ENCODE results near the gene TRAF3IP1. TPM values are rescaled to one million over a fixed set of nuclear protein-coding genes. Genes with fewer than 3 reads are reported as not detected.

TRAF3IP1 gene
- polyA plus RNA-seq, 3 donors = 1.2 to 1.5 (median 1.5) TPM

DNA sequence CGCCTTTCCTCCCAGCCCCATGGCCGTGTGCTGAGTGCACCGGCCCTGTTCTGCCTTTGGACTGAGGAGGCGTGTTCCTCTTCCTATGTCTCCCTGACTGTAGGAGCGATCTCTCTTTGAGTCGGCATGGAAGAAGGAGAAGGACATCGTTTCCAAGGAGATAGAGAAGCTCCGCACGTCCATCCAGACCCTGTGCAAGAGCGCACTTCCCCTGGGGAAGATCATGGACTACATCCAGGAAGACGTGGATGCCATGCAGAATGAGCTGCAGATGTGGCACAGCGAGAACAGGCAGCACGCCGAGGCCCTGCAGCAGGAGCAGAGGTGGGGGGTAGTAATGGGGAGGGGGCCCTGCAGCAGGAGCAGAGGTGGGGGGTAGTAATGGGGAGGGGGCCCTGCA is 77.0 kb downstream of the TRAF3IP1 start:
- Histone ChIP-seq H2AFZ (ENCODE audit: insufficient read depth, low read depth, low read length, poor library complexity, severe bottlenecking) (no peak overlapping the region), H3K9me3 (replicated peaks in 1 of 2; ENCODE audit: control insufficient read depth in 1 of 2, insufficient read depth in 1 of 2, low read length in 2 of 2) (no peaks in the 10 kb centered on the region), H3K27me3 (ENCODE audit: control insufficient read depth in 2 of 2, insufficient read depth in 2 of 2, low read length in 2 of 2) (no peaks in the 10 kb centered on the region), H3K9ac (ENCODE audit: insufficient read depth, low read length, poor library complexity, severe bottlenecking) (no peak overlapping the region), H3K27ac (ENCODE audit: low read depth in 1 of 2, low read length in 2 of 2) (no peak overlapping the region), H3K4me2 (replicated peaks; ENCODE audit: extremely low read depth, low read length, poor library complexity, severe bottlenecking) (no peak overlapping the region), H3K4me3 (replicated peaks in 1 of 3; ENCODE audit: low read depth in 2 of 3, low read length in 3 of 3) (no peak overlapping the region), H3K36me3 (replicated peaks in 1 of 2; ENCODE audit: control insufficient read depth in 1 of 2, insufficient read depth in 2 of 2, low read length in 2 of 2) (no peaks in the 10 kb centered on the region), H4K20me1 (ENCODE audit: insufficient read depth, low read length) (no peaks in the 10 kb centered on the region), H3K4me1 (ENCODE audit: control insufficient read depth in 1 of 2, insufficient read depth in 2 of 2, low read length in 2 of 2) (peaks cover under 1% of the 10 kb centered on the region in 2 donors), H3K79me2 (ENCODE audit: insufficient read depth, low read length) (no peaks in the 10 kb centered on the region)
- Mint-ChIP-seq H3K36me3 (peaks cover 4 to 6% of the 10 kb centered on the region in 2 donors), H3K4me1 (peaks cover 6% of the 10 kb centered on the region), H3K27ac (no peak overlapping the region), H3K4me3 (no peak overlapping the region), H3K9me3 (peaks cover 0 to 4% (median 0%) of the 10 kb centered on the region in 7 donors), H3K27me3 (ENCODE audit: low read depth in 3 of 3) (peaks cover 0 to 6% (median 0%) of the 10 kb centered on the region in 3 donors)
- intact Hi-C loops (cut with micrococcal nuclease) = no loop called here
- no peak for TF ChIP-seq CTCF (IDR thresholded peaks at IDR 0.05)
- DNase-seq = no peak
- 94% methylated on average over 13 of the region's 14 CpGs for WGBS (ENCODE audit: insufficient coverage)

DNA sequence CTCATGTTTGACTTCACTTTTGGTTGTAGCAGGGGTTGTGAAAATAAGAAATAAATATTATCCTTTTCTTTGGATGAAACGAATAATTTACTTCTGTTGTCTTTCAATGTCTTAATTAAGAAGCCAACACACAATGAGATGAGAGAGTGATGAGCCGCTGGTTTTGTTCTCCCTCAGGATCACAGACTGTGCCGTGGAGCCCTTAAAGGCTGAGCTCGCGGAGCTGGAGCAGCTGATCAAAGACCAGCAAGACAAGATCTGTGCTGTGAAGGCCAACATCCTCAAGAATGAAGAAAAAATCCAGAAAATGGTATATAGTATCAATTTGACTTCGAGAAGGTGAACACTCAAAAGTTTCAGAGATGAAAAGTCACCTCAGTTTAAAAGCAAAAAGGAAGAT is 78.3 kb downstream of the TRAF3IP1 start:
- H3K79me2 ChIP-seq (ENCODE audit: insufficient read depth, low read length) = no peaks in the 10 kb centered on the region
- intact Hi-C loops (cut with micrococcal nuclease) = no loop called here
- TF ChIP-seq CTCF (IDR thresholded peaks at IDR 0.05) = no peak
- H3K9me3 ChIP-seq (replicated peaks in 1 of 2; ENCODE audit: control insufficient read depth in 1 of 2, insufficient read depth in 1 of 2, low read length in 2 of 2) = no peaks in the 10 kb centered on the region
- H3K27me3 Mint-ChIP-seq (ENCODE audit: low read depth in 3 of 3) = peaks cover 0 to 6% (median 0%) of the 10 kb centered on the region in 3 donors
- H3K4me2 ChIP-seq (replicated peaks; ENCODE audit: extremely low read depth, low read length, poor library complexity, severe bottlenecking) = no peak overlapping the region
- H3K4me3 Mint-ChIP-seq = no peak overlapping the region
- no peaks in the 10 kb centered on the region for H4K20me1 ChIP-seq (ENCODE audit: insufficient read depth, low read length)
- H3K27ac Mint-ChIP-seq = peak overlapping the region in 1 of 7 donors; percentile 59
- no peak overlapping the region for H3K9ac ChIP-seq (ENCODE audit: insufficient read depth, low read length, poor library complexity, severe bottlenecking)
- H3K27me3 ChIP-seq (ENCODE audit: control insufficient read depth in 2 of 2, insufficient read depth in 2 of 2, low read length in 2 of 2) = no peaks in the 10 kb centered on the region
- H3K4me3 ChIP-seq (replicated peaks in 1 of 3; ENCODE audit: low read depth in 2 of 3, low read length in 3 of 3) = no peak overlapping the region
- 95% methylated on average over 3 of the region's 6 CpGs for WGBS (ENCODE audit: insufficient coverage)
- H2AFZ ChIP-seq (ENCODE audit: insufficient read depth, low read depth, low read length, poor library complexity, severe bottlenecking) = no peak overlapping the region
- H3K9me3 Mint-ChIP-seq = peaks cover 0 to 4% (median 0%) of the 10 kb centered on the region in 7 donors
- DNase-seq = no peak
- H3K27ac ChIP-seq (ENCODE audit: low read depth in 1 of 2, low read length in 2 of 2) = no peak overlapping the region
- peaks cover 5% of the 10 kb centered on the region for H3K4me1 Mint-ChIP-seq
- no peaks in the 10 kb centered on the region for H3K36me3 ChIP-seq (replicated peaks in 1 of 2; ENCODE audit: control insufficient read depth in 1 of 2, insufficient read depth in 2 of 2, low read length in 2 of 2)
- no peaks in the 10 kb centered on the region for H3K4me1 ChIP-seq (ENCODE audit: control insufficient read depth in 1 of 2, insufficient read depth in 2 of 2, low read length in 2 of 2)
- H3K36me3 Mint-ChIP-seq = peaks cover 4 to 6% of the 10 kb centered on the region in 2 donors

Measured in CD14-positive monocyte (primary cell).